DMS 273 (cell line): ENCODE measurements around the gene WEE1.
"Not testable (repeated sequence)": the region's sequence is repeated elsewhere in the genome, so short reads cannot be mapped to it uniquely, and the experiment has no call there.

Experiments
- DNase-seq: peaks from one replicate; lab custom pipeline; 2025; ENCODE audit not compliant: unreplicated experiment; lab: John Stamatoyannopoulos, UW

WEE1 gene

GRCh38 chr11:9619004-9619403, 45.5 kb downstream of the WEE1 start:
- no peak for DNase-seq

DNA sequence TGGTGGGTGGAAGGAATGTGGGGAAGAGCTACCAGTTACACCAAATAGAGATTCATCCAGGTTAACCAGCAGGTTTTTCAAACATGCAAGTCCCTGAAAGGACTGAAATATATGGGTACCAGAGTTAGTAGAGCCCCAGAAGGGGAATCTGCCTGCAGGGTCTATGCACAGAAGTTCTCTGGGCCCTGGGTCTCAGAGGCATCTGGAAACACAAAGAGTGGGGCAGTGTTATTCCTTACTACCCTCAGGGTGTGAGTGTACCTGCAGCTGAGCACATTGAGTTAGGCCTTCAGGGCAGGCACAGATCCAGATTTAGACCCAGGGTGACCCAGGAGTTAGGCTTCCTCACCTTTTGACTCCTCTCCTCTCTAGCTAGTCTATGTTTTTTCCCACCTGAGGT, 46.5 kb downstream of the WEE1 start:
- DNase-seq, result no peak

DNA sequence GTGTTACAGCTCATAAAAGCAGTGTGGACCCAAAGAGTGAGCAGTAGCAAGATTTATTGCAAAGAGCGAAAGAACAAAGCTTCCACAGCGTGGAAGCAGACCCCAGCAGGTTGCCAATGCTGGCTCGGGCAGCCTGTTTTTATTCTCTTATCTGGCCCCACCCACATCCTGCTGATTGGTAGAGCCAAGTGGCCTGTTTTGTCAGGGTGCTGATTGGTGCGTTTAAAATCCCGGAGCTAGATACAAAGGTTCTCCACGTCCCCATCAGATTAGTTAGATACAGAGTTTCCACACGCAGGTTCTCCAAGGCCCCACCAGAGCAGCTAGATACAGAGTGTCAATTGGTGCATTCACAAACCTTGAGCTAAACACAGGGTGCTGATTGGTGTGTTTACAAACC, 48.9 kb downstream of the WEE1 start:
- not testable (repeated sequence) for DNase-seq

GRCh38 chr11:9623053-9623452, 49.6 kb downstream of the WEE1 start:
- not testable (repeated sequence) for DNase-seq

- no peak for DNase-seq
These were observed 51.0 kb downstream of the WEE1 start for GRCh38 chr11:9624448-9624847.

GRCh38 chr11:9625162-9625561, 51.7 kb downstream of the WEE1 start:
- DNase-seq, result no peak

DNA sequence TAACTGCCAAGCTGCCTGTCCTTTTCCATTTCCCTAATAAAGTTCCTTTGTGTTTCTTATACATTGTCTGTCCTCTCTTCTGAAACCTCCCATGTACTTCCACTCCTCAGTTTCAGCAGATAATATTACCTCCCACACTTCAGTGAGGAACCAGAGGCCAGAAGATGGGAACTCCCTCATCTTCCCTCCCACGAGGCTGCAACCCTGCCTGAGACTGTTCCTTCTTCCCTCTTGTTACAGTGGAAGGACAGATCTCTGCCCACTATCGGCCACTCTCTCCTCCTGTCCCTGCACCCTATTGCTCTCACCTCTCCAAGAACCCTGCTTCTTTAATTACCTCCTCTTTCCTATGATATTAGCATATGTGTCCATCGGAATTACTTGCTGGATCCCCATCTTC, 52.3 kb downstream of the WEE1 start:
- DNase-seq, result no peak

DNA sequence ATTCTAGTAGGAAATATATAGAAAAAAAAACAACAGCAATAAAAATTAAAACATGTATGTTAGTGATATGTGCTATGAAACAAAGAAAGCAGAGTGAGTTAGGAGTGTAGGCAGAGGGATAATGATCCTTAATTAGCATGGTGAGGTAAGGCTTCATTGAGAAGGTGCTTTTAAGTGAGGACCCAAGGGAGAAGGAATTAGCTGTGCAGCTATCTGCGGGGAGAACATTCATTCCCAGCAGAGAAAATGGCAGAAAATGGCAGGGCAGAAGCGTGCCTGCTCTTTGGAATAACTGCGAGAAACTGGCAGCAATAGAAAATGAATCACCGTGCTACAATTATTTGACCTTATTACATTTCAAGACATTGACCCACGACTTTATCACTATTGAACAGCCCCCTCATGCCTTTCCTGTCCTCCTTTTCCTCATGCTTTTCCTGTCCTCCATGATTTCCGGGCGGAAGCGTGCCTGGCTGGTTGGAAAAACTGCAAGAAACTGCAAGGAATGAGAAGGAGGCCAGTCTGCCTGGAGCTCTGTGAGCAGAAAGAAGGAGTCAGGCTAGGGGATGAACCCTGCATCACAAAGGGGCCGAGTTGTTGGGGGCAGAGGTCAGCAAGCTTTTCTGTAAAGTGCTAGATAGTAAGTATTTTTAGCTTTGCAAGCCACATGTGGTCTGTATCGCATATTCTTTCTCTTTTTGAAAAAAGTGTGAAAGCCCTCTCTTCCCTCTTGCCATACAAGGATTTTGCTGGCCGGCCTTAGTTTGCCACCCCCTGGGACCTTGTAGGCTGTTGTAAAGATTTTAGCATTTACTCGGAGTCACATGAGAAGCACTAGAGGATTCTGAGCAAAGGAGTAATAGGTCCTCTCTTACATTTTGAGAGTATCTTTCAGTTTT, 53.3 kb downstream of the WEE1 start:
- no peak for DNase-seq

- no peak for DNase-seq
These were observed 55.6 kb downstream of the WEE1 start for GRCh38 chr11:9629064-9629463.

DNA sequence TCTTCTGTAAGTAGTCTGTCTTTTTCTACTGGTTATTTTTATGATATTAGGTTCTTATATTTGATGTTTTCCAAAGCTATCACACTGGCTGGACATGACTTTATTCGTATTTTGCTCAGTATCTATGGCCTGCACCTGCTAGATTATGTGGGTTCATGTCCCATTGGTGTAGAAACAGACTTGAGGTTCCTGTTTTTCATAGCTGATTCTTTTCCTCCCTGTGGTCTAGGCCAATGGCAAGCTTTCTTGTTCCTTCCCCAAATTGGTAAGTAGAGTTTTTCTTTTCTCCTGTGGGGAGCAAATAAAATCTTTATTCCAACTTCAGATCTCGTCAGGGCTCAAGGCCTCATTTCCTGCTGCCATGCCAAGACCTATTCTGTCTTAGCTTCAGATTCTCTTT, 60.2 kb downstream of the WEE1 start:
- DNase-seq, result no peak

DNA sequence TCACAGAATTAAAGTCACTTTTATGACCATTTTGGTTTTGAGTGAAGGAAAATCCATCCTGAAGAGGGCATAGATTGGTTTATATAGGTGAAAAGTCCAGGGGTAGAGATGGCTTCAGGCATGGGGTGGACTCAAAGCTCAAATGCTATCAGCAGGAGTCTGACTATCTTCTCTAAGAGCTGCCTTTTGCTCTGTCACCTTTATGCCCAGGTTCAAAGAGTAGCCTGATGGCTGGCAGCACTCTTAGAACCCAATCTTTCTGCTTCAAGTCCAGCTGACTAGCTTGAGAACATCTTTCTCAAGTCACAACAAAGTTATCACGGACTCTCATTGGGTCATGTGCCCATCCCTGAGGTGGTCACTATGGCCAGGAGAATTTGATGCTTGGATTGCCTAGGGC, 63.2 kb downstream of the WEE1 start:
- no peak for DNase-seq

- DNase-seq, result no peak
These were observed 65.6 kb downstream of the WEE1 start for GRCh38 chr11:9639099-9639498.
